RKO (cell line): ENCODE results near the gene MAPK8.

Experiments used
- DNase-seq: peaks from one replicate; pipeline ENCODE4 v3.0.0-alpha.2; 2016; ENCODE audit warnings: low spot score

MAPK8 gene

DNA sequence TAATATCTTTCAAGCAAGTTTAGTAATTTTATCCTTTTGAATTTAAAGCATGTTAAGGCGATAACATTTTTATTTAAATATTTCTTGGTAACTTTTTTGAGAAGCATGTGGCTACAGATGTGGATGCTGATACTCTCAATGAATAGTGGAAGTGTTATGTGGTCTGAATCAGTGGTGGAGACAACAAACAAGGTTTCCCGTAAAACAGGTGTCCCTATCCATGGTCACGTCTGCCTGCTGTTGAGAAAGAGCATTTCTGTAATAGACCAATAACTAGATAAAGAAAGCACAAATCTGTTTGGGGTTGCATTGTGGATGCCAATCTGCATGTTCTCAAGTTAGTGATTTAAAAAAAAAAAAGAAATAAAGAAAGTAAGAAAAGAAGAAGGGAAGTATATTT is 13.9 kb upstream of the MAPK8 start:
- no peak for DNase-seq

- DNase-seq = no peak
These were observed 12.0 kb upstream of the MAPK8 start for GRCh38 chr10:48294431-48294830.

- no peak for DNase-seq
These were observed 9.8 kb upstream of the MAPK8 start for GRCh38 chr10:48296576-48297098.

GRCh38 chr10:48299066-48299465 is 7.4 kb upstream of the MAPK8 start:
- DNase-seq = no peak

DNA sequence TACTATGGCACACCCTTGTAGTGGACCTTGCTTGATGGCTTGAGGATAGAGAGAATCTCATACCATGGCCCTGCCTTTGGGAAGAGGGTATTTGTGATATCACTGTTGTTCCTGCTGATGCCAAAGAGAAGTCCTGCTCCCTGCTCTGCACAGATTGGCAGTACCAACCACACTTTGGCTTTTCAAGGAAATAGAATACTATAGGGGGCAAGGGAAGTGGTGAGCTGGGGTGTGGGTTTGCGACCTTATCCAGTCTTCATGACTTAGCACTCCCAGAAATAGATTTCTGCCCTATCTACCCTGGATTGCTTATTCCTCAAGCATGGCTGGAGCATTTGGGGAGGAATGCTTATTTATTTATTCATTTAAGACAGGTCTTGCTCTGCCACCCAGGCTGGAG is 6.8 kb upstream of the MAPK8 start:
- DNase-seq = no peak

- DNase-seq = no peak
These were observed 5.9 kb upstream of the MAPK8 start for GRCh38 chr10:48300556-48300955.

DNA sequence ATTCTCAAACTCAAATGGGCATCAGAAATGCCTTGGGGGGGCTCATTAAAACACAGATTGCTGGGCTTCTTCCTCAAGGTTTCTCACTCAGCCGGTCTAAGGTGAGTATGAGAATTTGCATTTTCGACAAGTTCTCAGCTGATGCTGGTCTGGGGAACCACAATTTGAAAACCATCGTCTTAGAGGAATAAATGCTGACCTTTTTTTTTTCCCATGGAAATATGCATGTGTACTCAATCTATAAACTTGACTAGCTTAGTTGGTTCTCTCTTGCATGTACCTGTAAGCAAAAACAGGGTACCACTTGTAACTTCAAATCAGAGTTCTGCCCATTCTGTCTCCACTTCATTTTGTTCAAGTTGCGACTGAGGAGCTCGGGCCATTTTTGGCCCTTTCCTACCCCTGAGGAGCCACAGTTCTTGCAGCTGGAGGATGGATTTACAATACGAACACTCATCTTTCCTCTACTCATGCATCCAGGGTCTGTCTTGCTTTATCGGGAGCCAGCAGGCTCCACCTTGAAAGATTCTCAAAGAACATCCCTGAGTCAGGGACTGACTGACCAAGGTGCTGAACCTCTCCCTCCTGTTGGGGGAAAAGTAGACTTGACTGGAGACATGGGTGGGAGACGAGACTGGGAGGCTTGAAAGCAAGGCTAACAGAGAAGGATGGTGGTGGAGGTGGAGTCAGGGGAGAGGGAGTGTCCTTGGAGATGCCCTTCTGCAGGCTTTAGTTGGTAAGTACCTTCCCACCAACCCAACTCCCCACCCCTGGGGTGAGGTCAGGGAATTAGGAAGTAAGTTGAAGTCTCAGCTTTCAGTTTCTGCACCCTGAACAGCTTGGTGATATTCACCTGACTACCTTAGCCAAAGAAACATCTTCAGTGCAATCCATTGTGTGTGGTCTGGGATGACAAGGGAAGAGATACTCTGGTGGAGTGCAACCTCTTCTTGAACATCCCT is 3.7 kb upstream of the MAPK8 start:
- DNase-seq = no peak

DNA sequence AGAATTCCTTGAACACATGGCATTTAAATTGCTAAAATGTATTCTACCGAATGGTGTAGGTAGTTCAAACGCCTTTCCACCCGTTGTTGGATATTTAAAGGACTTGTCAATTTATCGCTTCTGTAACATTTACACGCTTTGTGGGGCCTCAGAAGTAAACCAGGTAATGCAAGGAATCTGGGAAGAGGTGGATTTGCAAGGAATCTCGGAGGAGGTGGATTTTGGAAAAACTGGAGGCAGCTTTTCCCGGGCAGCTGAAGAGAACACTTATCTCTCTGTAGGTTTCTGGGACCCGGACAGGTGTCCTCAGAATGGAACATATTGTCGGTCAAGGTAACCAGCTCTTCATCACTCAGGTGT is 592 bp upstream of the MAPK8 start:
- DNase-seq = no peak

DNA sequence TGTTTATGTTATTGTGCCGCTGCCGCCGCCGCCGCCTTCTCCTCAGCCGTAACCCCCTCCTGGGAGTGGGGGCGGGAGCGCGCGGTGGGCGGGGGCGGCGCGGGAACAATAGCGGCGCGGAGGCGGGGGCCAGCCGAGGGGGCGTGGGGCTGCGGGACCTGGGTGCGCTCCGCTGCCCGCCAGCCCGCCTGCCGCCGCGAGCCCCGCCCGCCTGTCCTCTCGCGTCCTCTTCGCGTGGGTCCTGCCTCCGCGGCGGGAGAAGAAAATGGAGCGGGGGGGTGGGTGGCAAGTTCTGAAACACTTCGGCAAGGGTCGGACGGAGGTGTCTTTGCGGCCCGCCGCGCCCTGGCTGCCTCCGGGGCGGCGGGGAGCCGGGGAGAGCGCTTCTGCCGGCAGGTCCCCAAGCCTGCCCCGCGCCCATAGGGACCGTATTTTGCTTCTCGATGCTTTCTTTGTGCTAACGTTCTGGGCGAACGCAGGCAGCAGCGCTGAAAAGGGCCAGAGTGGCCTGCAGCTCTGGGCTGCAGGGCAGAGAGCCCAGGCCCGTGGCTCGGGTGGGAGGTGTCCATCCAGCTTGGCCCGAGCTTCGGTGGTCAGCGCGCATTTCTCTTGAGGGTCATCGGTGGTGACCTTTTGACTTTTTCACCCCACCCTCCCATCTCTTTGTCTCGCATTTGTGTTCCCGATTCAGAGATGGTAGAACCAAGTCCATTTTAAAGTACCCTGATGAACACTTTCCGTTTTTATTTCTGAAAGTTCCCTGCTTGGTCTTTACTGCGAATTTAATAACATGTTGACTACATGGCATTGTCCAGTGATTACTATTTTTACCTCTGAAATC is 613 bp downstream of the MAPK8 start:
- peak; percentile 52 for DNase-seq

GRCh38 chr10:48307711-48308018 is 1.2 kb downstream of the MAPK8 start:
- peak; percentile 36 for DNase-seq

- peak; percentile 92 for DNase-seq
These were observed 3.3 kb downstream of the MAPK8 start for GRCh38 chr10:48309711-48310226.

GRCh38 chr10:48314107-48314506 is 7.6 kb downstream of the MAPK8 start:
- no peak for DNase-seq

DNA sequence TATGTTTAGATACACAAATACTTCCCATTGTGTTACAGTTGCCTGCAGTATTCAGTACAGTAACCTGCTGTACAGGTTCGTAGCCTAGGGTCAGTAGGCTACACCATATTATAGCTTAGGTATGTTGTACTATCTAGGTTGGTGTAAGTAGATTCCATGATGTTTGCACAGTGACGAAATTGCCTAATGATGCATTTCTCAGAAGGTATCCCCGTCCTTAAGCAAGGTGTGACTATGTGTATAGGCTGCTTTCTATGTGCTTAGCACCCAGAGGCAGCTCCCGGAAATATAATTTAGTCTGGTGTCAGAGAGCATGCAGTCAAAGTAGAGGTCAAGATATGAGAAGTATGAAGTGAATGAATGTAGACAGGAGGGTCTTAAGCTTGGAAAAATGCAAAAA is 9.8 kb downstream of the MAPK8 start:
- no peak for DNase-seq

DNA sequence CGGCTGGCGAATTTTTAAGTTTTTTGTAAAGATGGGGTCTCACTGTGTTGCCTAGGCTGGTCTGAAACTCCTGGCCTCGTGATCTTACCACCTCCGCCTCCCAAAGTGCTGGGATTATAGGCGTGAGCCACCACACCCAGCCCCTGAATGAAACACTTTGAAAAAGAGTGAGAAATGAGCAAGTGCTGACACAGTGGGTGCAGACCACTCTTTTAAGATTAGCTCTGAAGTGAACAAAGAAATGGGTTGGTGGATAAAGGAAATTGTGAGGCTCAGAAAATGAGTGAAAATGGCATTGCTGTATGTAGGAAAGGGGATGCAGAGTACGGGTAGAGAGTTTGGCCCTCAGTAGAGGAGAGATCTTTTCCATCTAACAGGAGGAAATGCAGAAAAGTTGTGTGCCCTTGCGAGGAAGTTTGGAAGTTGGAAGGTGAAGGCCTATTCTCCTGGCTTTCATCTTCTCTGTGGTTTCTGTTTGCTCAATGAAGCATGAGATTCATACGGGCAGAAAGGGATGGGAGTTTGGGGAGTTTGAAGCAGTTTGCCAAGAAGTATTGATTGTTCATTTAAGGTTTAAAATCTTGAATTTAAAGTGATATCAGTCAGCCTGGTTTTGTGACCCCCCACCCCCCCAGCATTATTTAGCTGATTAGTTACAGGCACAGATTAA is 11.0 kb downstream of the MAPK8 start:
- DNase-seq = no peak

GRCh38 chr10:48322017-48322416 is 15.5 kb downstream of the MAPK8 start:
- DNase-seq = no peak

DNA sequence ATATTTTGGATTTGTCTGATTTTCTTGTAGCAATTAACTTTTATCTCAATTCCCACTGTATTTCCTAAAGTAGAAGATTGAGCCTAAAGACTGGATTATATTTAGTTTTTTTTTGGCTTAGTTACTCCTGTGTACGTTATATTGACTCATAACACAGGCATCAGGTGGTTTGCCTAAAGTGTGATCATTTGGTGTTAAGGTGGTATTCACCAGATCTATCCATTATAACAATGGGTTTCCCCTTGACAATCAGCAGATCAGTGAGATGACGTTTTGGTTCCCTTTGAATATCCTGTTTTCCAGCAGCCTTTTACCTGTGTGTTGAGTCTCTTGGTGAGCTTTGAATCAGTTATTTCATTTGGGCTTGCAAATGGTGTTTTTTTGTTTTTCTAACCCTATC is 18.1 kb downstream of the MAPK8 start:
- no peak for DNase-seq

GRCh38 chr10:48330269-48330668 is 23.8 kb downstream of the MAPK8 start:
- no peak for DNase-seq

- no peak for DNase-seq
These were observed 25.0 kb downstream of the MAPK8 start for GRCh38 chr10:48331436-48331835.

DNA sequence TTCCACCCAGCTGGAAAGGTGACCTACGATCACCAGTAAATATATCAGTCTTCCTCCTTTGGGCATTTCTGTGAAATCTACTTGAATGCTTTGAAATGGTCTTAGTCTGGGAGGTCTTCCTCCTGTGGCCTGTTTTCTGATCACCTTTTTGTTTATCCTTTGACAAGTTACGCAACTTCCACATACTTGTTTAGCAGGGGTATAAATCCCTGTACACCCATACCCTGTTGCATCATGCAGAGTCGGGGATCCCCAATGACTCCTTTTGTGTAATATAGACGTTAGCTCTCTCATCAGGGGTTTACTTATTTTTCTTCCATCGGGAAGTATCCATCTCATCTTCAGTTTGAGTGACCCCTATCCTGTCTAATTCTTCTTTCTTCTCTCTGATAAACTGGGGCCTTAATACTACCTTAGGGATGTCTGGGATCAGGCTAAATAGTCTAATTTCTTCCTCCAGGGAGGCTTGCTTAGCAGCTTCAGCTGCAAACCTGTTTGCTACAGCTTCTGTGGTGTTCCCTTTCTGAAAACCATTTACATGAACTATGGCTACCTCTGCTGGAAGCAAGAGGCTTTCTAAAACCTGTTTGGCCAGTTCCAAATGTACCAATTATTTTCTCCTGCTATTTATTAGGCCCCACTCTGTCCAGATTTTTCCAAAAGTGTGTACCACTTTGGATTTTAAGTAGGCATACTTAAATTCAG is 25.8 kb downstream of the MAPK8 start:
- DNase-seq = no peak

DNA sequence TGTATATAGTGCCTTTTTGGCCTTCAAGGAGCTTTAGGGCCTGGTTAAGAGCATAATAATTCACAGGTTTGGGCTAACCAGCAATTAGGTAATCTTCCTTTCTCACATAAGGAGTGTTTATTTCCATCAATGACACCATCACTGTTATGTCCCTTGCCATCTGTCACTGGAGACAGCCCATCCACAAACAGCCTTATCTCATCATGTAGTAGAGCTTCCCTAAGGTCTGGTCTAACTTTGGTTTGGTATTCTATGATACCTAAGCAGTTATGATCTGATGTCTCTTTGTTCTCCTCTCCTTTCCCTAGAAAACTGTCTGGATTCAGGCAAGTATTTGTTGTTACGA is 26.4 kb downstream of the MAPK8 start:
- DNase-seq = no peak

GRCh38 chr10:48333856-48334255 is 27.4 kb downstream of the MAPK8 start:
- no peak for DNase-seq

GRCh38 chr10:48335788-48336187 is 29.3 kb downstream of the MAPK8 start:
- DNase-seq = no peak
